GM18867 (cell line): ENCODE results near the gene AOC1.
"Not testable (repeated sequence)": the region's sequence is repeated elsewhere in the genome, so short reads cannot be mapped to it uniquely, and the experiment has no call there.

Experiments used
- ATAC-seq: cut with Tn5 transposase; IDR thresholded peaks from one replicate; pipeline ENCODE4 v1.9.1; 2021; ENCODE audit warnings: mild to moderate bottlenecking, moderate library complexity; ENCODE audit not compliant: unreplicated experiment

The AOC1 gene

DNA sequence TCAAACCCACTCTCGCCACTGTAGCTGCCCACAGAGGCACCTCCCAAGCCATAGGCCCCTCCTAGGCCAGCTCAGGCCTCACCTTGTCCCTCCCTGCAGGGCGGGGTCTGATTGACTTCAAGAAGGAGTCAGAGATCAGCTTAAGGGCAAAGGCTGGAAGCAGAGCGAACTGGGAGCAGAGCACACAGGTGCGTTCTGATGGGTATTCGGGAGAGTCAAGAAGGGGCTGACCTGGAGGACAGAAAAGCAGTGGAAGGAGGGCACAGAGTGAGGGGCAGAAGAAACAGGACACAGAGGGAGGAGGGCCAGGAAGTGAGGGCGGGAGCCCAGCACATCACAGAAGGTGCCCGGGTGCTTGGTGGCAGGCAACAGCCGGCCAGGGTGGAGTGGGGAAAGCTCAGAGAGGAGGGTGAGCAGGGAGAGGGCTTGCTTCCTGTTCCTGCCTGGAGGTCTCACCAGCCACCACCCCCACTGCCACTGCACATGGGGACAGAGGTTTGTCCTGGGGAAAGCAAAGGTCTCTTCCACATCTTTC, at the start of gene AOC1:
AOC1 (plus strand) TSS at position 147 of the 535 bp plus-strand sequence. CDS start 3,954 bp downstream, outside the sequence.
- ATAC-seq: no peak

DNA sequence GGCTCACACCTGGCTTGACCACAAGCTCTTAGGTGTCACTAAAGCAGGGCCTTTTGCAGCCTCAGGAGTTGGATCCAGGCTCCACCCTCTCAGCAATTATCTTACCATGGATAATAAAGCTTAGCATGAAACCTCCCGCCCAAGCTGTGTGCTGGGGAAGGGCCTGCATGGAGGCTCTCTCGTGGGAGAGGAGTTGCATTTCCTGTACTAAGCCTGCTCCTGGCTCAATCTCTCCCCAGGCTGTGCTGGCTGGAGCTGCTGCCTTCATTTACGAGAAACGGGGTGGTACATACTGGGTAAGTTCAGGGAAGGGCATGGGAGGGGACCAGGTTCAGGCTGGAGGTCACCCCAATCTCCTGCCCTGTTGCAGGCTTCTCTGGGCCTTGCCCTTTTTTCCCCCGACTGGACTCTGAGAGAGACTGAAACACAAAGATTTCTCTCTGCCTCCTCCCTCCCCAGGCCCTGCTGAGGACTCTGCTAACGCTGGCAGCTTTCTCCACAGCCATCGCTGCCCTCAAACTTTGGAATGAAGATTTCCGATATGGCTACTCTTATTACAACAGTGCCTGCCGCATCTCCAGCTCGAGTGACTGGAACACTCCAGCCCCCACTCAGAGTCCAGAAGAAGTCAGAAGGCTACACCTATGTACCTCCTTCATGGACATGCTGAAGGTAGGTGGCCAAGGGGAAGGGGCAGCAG, 49.0 kb upstream of the AOC1 start:
- no peak for ATAC-seq

DNA sequence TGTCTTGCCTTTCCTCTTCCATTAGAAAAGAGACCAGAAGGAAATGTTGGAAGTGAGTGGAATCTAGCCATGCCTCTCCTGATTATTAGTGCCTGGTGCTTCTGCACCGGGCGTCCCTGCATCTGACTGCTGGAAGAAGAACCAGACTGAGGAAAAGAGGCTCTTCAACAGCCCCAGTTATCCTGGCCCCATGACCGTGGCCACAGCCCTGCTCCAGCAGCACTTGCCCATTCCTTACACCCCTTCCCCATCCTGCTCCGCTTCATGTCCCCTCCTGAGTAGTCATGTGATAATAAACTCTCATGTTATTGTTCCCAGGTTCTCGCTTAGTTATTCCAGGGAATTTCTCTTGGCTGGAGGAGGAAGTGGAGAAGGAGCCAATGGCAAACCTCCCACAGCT, 47.5 kb upstream of the AOC1 start:
- ATAC-seq: no peak

GRCh38 chr7:150805864-150806263, 46.5 kb upstream of the AOC1 start:
- no peak for ATAC-seq

- ATAC-seq: no peak
Measured at GRCh38 chr7:150806454-150806853, 45.9 kb upstream of the AOC1 start.

GRCh38 chr7:150806863-150807262, 45.5 kb upstream of the AOC1 start:
- no peak for ATAC-seq

GRCh38 chr7:150807616-150808438, 44.5 kb upstream of the AOC1 start:
- not testable (repeated sequence) for ATAC-seq

GRCh38 chr7:150814328-150815001, 37.9 kb upstream of the AOC1 start:
- no peak for ATAC-seq

GRCh38 chr7:150818971-150819370, 33.3 kb upstream of the AOC1 start:
- ATAC-seq: no peak

- ATAC-seq: no peak
Measured at GRCh38 chr7:150820148-150820547, 32.2 kb upstream of the AOC1 start.

DNA sequence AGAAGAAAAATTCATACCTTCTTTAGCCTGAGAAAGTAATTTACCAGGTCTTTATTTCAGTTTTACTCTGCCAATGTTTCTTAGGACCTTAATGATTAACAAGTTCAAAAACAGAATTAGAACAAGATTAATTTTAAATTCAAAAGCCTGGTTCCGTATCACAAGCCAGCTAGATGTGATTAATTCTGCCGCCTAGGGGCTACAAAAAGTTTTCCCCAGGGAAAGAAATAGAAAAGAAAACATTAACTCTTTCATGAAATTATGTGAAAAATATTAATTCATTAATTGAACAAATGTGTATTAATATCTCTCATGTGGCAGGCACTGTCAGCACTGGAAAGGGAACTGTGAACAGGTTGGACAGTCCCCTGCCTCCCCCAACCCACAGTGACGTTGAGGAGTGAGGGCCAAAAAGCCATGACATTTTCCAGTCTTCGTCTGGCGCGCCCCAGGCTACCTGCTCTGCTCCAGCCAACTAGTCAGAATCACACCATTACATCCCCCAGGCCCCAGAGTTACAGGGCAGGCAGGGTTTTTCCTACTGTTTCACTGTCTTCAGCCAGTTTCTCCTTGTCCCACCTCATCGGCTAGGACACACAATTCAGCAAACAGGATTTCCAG, 31.6 kb upstream of the AOC1 start:
- no peak for ATAC-seq

- no peak for ATAC-seq
Measured at GRCh38 chr7:150823043-150823442, 29.3 kb upstream of the AOC1 start.

GRCh38 chr7:150823484-150824126, 28.7 kb upstream of the AOC1 start:
- ATAC-seq: no peak

- no peak for ATAC-seq
Measured at GRCh38 chr7:150824379-150825177, 27.7 kb upstream of the AOC1 start.

DNA sequence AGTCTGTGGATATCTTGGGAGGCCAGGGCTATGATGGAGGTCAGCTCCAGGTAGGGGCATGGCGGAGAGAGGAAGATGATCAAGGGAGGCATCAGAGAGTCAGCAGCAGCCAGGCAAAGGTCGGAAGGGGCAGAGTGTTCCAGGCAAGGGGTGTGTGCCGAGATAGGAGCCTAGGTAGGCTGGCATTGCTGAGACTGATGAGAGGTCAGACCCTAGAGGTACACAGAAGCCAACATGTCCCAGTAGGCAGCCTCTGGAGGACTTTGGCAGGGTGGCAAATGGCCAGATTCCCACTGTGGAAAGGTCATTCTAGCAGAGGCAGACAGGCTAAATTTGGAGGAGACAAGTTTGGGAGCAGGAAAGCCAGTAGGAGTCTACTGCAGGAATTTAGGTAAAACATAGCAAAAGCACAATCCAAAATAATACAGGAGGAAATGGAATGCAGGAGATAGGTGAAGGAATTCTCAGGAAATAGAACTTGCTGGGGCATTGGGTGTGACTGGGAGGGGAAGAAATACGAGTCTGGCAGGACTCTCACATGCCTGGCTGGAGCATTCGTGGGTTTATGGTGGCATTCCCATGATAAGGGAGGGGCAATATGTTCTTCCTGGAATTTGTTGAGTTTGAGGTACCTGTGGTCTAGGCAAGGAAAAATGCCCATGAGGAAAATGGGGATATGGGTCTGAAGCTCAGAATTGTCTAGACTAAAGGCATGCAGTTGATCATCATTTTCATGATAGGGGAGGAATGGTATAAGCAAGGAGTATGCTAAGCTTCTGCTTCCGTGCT, 26.1 kb upstream of the AOC1 start:
- no peak for ATAC-seq

DNA sequence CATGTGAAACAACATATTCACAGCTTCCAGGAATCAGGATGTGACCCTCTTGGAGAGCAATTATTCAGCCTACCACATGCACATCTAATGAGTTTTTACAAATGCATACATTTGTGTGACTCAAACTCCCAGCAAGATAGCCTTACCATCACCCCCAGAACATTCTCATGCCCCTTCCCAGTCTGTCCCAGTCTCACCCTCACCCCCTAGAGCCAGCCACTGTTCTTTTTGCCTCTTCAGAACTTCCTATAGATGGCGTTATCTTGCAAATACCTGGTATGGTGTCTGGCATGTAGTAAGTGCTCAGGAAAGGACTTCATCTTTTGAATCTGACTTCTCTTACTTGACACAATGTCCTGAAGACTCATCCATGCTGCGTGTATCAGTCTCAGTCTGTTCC, 23.9 kb upstream of the AOC1 start:
- ATAC-seq: no peak

DNA sequence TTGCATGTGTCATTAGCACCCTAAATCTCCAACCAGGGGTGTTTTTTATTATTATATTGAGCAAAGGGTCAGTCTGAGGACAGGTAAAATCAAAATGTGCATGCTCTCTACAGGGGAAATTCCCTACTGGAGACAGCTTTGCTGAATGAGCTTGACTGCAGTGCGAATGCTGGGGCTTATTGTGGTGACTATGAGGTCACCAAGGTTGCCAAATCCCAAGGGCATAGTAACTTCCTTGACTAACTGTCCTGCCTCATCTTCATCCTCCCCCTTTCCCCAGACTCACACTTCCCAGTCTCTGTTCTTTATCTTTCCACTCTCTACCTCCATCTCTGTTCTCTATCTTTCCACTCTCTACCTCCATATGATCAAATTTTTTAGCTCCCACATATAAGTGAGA, 22.9 kb upstream of the AOC1 start:
- ATAC-seq: no peak

DNA sequence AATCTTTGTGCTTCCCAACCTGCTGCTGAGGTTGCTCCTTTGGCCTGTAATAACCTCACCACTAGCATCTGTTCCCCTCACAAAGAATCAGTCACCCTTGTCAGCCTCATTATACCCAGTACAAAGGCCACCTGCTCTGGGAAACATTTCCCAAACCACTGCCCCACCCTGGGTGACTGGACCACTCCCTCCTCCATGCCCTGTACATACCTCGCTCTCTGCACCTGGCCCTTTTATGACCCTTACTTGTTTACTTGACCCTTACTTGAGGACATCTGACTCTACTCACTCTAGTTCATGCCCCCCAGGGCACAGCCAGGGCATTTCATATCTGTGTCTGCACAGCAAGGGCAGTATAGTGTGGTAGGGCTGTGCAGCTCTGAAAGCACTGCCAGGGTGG, 21.4 kb upstream of the AOC1 start:
- ATAC-seq: no peak

DNA sequence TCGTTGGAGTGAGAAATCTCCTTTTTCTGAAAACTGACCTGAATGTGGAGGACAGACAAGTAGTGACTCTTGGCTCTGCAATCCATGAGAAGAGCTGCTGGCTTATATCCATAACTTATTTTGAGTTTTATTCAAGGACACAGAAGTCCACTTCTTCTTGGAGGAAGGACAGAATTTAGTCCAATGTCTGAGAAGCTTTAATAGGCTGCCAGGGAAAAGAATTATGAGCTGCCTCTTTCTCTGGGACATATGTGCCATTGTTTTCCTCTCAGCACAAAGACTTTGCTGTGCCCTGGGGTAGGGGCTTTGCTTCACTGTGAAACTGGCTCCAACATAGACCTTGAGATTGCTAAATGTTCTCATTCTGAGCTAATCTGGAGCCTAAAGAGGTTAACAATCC, 20.5 kb upstream of the AOC1 start:
- no peak for ATAC-seq
